HG03095 (cell line): ENCODE data around the gene IGFLR1.

Experiments used
- ATAC-seq: cut with Tn5 transposase; IDR thresholded peaks from one replicate; pipeline ENCODE4 v1.9.1; 2021; ENCODE audit warnings: moderate library complexity; ENCODE audit not compliant: unreplicated experiment

Gene IGFLR1, protein sequence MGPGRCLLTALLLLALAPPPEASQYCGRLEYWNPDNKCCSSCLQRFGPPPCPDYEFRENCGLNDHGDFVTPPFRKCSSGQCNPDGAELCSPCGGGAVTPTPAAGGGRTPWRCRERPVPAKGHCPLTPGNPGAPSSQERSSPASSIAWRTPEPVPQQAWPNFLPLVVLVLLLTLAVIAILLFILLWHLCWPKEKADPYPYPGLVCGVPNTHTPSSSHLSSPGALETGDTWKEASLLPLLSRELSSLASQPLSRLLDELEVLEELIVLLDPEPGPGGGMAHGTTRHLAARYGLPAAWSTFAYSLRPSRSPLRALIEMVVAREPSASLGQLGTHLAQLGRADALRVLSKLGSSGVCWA

DNA sequence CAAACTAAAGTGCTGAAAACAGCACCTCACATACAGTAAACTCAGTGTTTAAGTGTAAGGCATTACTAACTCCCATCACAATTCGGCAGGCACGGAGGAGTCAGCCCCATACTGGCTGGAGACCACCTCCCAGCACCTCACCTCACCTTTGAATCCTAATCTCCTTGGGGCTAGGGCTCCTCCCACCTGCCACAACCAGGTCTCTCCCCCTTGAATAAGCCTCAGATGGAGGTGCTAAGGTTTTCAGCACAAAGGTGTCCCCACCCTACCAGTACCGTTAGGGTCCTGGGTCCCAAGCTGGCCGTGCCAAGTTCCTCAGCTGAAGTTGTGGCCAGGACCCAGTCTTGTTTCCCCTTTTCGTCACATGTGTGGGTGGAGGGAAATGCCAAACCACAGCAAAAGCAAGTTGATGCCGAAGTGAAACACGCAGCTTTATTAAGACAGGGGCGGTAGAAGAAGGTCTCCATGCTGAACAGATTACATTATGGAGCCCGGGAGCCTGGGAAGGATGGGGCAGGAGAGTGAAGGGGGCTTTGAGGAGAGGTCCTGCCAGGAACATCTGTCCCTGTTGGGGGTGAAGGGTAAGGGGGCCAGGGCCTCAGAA lies at the start of gene IGFLR1:
IGFLR1 (minus strand) TSS at position 332 of the 604 bp plus-strand sequence. CDS start 1,272 bp downstream, outside the sequence.
- ATAC-seq = no peak

GRCh38 chr19:35791814-35792279 lies 49.6 kb upstream of the IGFLR1 start:
- no peak for ATAC-seq

- ATAC-seq = no peak
Measured at GRCh38 chr19:35790981-35791813, 48.9 kb upstream of the IGFLR1 start.

DNA sequence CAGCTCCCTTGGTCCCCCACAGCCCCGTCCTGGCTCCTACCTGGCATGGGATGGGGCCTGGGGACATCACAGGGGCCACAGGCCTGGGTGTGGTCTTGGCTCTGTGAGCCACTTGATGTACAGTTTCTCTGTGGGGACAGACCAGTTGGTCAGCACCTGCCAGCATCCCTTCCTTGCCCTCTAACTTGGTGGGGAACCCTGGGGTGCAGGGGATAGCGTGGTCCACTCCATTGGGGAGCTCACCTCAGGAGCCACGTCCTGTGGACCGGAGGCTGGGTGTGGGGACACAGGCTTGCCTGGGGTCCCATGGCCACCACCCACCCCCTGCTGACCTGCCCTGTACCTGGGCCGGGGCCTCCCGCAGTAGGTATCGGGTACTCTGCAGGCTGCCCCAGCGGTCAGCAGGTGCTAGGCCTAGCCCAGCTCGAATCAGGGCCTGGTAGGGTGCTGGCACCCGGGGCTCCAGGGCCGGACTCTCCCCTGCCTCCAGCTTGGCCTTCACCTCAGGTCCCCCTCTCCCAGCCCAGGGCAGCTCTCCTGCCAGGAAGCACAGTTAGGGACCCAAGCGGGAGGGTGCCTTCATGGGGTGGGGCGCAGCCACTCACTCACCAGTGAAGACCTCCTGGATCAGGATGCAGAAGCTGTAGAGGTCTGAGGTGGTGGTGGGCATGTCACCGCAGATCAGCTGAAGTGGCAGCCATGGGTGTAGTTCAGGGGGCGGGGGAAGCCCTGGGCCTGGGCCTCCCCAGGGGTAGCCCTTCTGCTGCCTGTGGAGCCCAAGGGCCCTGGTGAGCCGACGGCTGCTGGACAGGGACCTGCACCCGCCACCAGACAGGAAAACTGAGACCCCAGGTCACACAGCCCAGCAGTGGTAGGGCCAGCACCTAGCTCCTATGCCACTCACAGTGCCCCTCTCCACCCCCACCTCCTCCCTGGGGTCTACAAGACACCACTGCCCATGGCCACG lies 48.0 kb upstream of the IGFLR1 start:
- ATAC-seq = no peak

DNA sequence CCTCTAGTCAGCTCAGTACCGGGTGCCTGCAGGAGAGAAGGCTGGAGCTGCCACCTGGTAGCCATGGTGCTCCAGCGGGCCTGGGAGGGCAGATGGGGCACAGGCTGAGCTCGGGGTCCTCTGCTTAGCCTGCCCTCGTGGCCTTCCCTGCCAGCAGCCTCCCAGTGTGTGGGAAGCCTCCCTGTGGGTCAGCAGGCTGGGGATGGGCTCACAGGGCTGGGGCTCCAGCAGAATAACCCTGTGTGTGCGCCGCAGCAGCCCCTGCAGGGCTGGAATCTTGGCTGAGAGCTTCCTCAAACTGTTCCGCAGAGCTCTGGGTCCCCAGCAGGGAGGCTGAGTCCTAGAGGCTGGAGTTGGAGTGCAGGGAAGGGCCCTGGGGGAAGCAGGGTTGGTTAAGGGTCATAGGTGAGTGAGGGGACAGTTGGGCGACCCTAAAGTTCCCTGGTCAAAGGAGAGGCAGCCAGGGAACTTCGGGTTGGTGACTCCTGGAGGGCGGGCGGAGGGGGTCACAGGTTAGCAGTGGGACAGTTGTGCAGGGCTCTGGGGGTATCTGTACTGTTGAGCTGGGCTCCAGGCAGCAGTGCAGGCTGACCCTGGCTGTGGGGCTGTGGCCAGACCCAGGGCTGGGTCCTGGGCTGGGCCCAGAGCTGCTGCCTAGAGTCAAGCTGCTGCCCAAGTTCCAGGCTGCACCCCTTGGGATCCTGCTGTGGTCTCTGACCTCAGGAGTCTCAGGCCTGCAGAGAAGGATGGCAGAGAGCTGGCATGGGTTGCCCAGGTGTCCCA lies 47.1 kb upstream of the IGFLR1 start:
- ATAC-seq = no peak

DNA sequence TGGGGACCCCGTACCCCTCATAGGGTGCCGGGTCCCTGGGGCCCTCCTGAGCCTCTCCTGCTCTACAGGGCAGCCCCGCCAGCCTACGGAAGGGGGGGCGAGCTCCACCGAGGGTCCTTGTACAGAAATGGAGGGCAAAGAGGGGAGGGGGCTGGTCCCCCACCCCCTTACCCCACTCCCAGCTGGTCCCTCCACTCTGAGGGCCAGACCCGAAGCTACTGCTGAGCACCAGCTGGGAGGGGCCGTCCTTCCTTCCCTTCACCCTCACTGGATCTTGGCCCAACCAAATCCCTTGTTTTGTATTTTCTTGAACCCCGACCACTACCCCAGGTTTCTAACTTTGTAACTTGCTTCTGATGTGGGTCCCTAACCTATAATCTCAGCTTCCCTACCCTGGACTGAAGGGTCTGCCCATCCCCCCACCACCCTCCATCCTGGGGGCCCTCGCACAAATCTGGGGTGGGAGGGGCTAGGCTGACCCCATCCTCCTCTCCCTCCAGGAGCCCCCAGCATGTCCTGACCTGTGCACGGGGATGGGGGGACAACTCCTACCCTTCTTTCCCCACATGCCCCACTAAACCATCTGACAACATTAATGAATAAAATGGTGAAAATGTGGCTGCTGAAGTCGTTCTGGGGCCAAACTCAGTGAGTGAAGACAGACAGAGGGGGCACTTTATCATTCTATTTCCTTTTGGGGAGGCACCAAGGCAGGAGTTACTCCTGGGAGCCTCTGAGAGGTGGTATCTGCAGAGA lies 46.1 kb upstream of the IGFLR1 start:
- ATAC-seq = no peak

DNA sequence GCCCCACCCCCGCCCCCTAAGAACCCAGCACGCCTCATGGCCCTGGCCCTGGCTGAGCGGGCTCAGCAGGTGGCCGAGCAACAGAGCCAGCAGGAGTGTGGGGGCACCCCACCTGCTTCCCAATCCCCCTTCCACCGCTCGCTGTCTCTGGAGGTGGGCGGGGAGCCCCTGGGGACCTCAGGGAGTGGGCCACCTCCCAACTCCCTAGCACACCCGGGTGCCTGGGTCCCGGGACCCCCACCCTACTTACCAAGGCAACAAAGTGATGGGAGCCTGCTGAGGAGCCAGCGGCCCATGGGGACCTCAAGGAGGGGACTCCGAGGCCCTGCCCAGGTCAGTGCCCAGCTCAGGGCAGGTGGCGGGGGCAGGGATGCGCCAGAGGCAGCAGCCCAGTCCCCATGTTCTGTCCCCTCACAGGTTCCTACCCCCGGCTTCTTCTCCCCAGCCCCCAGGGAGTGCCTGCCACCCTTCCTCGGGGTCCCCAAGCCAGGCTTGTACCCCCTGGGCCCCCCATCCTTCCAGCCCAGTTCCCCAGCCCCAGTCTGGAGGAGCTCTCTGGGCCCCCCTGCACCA lies 45.1 kb upstream of the IGFLR1 start:
- ATAC-seq = no peak

DNA sequence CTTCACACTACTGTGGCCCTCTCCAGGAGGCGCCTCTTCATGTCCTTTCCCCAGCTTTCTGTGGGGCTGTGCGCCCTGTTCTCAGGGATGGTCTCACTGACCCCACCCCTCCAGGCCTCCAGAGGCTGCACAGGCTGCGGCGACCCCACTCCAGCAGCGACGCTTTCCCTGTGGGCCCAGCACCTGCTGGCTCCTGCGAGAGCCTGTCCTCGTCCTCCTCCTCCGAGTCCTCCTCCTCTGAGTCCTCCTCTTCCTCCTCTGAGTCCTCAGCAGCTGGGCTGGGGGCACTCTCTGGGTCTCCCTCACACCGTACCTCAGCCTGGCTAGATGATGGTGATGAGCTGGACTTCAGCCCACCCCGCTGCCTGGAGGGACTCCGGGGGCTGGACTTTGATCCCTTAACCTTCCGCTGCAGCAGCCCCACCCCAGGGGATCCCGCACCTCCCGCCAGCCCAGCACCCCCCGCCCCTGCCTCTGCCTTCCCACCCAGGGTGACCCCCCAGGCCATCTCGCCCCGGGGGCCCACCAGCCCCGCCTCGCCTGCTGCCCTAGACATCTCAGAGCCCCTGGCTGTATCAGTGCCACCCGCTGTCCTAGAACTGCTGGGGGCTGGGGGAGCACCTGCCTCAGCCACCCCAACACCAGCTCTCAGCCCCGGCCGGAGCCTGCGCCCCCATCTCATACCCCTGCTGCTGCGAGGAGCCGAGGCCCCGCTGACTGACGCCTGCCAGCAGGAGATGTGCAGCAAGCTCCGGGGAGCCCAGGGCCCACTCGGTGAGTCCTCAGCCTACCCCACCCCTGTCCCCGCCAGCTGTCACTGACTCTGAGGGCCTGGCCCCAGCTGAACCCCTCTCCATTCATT lies 44.3 kb upstream of the IGFLR1 start:
- ATAC-seq = no peak

DNA sequence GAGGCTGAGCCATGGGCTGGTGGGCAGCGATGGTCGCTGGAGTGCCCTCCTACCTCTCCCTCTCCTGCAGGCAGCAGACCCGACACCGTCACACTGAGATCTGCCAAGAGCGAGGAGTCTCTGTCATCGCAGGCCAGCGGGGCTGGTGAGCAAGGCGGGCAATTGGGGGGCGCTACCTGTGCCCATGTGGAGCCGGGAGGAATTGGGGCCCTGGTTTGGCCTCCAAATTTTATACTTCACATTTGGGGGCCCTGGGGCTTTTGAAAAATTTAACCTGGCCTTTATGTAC lies 43.0 kb upstream of the IGFLR1 start:
- ATAC-seq = no peak

DNA sequence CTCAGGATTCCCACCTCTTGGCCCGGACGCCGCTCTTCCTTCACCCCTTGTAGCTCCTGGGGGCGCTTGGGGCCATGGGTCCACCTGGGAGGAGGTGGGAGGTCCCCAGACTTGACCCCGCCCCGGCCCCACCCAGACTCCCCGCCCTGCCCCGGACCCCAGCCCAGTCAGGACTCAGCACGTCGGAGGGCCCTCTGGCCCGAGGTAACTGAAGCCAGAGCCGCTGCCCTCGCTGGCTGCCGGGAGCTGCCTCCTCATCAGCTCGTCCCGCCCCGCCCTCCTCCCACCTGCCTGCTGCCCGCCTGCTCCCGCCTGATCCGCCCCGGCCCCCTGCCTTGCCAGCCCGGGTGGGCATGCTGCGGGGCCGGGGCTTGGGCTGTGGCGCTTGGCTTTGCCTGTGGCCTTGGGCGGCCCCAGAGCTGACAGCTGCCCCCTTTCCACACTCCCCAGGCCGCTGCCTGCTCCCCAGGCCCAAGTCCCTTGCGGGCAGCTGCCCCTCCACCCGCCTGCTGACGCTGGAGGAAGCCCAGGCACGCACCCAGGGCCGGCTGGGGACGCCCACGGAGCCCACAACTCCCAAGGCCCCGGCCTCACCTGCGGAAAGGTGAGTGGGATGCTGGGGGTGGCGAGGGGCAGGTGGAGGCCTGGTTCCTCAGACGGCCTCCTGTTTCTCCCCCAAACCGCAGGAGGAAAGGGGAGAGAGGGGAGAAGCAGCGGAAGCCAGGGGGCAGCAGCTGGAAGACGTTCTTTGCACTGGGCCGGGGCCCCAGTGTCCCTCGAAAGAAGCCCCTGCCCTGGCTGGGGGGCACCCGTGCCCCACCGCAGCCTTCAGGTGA lies 42.5 kb upstream of the IGFLR1 start:
- ATAC-seq = no peak

DNA sequence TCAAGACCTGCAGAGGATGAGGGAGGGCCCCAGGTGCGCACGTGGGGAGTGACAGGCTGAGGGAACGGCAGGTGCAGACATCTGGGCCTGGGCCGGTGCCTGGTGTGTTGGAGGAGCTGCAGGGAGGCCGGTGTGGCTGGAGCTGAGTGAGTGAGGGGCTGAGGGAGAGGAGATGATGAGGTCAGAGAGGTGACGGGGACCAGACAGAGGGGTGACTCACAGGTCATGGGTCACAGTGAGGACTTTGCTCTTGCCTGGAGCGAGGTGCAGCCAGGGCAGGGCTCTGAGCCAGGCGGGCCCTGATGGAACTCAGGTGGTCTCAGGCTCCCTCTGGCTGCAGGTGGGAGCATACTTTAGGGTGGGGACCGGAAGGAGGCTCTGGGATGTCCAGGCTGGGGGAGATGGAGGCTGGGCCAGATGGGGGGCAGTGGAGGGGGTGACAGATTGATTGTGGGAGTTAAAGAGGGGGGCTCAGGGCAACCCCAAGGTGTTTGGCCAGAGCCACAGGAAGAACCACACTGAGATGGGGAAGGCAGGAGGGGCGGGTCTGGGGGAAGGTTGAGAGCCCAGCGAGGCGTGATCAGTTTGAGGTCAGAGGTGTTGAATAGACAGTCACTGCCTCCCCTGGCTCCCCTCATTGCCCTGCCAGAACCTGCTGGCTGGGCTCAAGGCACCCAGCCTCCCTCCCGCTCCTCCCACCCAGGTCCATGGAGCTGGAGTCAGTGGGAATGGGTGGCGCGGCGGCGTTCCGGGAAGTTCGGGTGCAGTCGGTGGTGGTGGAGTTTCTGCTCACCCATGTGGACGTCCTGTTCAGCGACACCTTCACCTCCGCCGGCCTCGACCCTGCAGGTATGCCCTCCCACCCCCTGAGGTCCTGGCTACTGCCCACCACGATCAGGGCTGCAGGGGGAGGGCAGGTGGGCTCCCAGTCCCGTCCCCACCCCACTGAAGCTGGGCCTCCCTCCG lies 41.5 kb upstream of the IGFLR1 start:
- no peak for ATAC-seq

GRCh38 chr19:35782589-35782988 lies 40.3 kb upstream of the IGFLR1 start:
- no peak for ATAC-seq

DNA sequence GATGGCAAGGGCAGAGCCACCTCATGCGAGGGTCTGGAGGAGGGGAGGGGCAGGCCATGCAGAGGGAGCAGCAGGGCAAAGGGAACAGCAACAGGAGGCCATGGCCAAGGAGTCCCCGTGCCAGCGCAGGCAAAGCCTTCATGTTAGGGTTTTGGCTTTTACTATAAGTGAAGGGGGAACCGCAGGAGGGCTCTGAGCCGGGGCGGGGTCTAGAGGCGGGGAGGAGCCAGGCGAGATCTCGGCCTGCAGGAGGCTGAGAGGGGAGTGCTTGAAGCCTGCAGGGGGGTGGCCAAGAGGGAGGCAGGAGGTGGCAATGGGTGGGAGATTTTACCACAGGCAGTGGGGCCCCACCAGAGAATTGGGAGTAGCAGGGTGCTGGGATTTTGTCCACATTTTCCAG lies 39.4 kb upstream of the IGFLR1 start:
- no peak for ATAC-seq

GRCh38 chr19:35780717-35781116 lies 38.5 kb upstream of the IGFLR1 start:
- ATAC-seq = no peak

DNA sequence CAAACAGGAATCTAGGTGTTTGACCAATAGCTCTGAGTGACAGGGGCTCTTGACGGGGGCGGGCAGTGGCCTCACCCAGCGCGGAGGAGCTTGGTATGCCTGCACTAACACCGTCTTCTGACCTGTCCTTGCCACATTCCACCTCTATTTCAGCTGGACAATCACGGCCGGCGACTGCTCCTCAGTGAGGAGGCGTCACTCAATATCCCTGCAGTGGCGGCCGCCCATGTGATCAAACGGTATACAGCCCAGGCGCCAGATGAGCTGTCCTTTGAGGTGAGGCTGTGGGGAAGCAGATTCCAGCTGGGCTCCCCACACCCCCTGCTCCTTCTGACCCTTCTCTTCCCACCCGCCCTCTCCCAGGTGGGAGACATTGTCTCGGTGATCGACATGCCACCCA lies 37.8 kb upstream of the IGFLR1 start:
- ATAC-seq = no peak

GRCh38 chr19:35779033-35779432 lies 36.8 kb upstream of the IGFLR1 start:
- no peak for ATAC-seq
